AG09309 (cell line): ENCODE data around the gene STX7.

Source experiments
- DNase-seq: peaks from one replicate; pipeline ENCODE4 v3.0.0-alpha.2; 2010; ENCODE audit warnings: low read depth
- H3K4me3 ChIP-seq: 2 replicates; pipeline ENCODE4 v1.5.1; 2011; ENCODE audit warnings: mild to moderate bottlenecking, low read depth, low read length, moderate library complexity; ENCODE audit not compliant: control insufficient read depth
- TF ChIP-seq, protein P1 (sequence below): IDR thresholded peaks from 2 replicates; pipeline ENCODE4 v1.5.1; 2011; ENCODE audit warnings: mild to moderate bottlenecking, low read depth, low read length, inconsistent platforms; ENCODE audit not compliant: insufficient read depth, control insufficient read depth; ENCODE audit errors: missing control alignments

Gene STX7

GRCh38 chr6:132496519-132497180, 16.3 kb downstream of the STX7 start:
- no peak overlapping the region for H3K4me3 ChIP-seq
- TF ChIP-seq, protein P1, sequence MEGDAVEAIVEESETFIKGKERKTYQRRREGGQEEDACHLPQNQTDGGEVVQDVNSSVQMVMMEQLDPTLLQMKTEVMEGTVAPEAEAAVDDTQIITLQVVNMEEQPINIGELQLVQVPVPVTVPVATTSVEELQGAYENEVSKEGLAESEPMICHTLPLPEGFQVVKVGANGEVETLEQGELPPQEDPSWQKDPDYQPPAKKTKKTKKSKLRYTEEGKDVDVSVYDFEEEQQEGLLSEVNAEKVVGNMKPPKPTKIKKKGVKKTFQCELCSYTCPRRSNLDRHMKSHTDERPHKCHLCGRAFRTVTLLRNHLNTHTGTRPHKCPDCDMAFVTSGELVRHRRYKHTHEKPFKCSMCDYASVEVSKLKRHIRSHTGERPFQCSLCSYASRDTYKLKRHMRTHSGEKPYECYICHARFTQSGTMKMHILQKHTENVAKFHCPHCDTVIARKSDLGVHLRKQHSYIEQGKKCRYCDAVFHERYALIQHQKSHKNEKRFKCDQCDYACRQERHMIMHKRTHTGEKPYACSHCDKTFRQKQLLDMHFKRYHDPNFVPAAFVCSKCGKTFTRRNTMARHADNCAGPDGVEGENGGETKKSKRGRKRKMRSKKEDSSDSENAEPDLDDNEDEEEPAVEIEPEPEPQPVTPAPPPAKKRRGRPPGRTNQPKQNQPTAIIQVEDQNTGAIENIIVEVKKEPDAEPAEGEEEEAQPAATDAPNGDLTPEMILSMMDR, result no peak
- DNase-seq, result no peak

- no peak overlapping the region for H3K4me3 ChIP-seq
- no peak for DNase-seq
- TF ChIP-seq, protein P1, result no peak
These were observed 17.3 kb downstream of the STX7 start for GRCh38 chr6:132495604-132496079.

GRCh38 chr6:132494954-132495353, 18.0 kb downstream of the STX7 start:
- no peak for DNase-seq
- H3K4me3 ChIP-seq, result no peak overlapping the region
- TF ChIP-seq, protein P1, result no peak

GRCh38 chr6:132491881-132492280, 21.0 kb downstream of the STX7 start:
- TF ChIP-seq, protein P1, result no peak
- no peak overlapping the region for H3K4me3 ChIP-seq
- DNase-seq, result no peak

GRCh38 chr6:132491303-132491702, 21.6 kb downstream of the STX7 start:
- DNase-seq, result no peak
- TF ChIP-seq, protein P1, result no peak
- no peak overlapping the region for H3K4me3 ChIP-seq

GRCh38 chr6:132490478-132491204, 22.3 kb downstream of the STX7 start:
- TF ChIP-seq, protein P1, result no peak
- H3K4me3 ChIP-seq, result no peak overlapping the region; the same call in 1 of the 2 replicates
- DNase-seq, result no peak
